ENCODE data around the gene CCDC187. TPM values are rescaled to one million over a fixed set of nuclear protein-coding genes. Genes with fewer than 3 reads are reported as not detected.

The CCDC187 gene
- total and polyA plus RNA-seq, 3 donors from 2014 or later, result 13.8 to 61.5 (median 33.4) TPM

DNA sequence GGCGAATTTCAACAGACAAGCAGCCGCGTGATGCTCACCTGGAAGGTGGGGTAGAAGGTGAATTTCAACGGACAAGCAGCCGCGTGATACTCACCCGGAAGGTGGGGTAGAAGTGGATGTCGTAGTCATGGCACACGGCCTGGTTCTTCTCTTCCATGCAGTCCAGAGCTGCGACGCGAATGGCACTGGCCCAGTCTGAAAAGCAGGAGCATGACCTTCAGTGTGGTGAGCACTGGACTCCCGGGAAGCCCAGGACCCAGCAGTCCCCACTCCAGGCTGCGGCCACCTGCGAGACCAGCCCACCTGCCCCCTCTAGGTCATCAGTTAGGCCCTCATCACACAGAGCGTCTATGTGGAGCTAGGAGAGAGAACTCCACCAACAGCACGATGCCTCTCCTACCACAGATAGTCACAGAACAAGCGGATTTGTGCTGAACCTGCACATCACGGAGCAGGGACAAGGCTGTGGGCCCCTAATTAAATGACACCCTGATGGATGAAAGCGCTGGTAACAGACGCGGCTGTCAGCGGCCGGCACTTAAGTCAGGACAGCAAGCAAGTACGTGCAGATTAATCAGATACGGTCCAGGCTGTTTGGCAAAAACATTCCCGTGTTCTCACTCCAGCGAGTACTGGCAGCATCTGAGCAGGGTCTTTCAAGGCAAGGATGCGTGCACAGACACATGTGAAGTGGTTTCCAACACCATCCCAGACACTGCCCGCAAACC is 77.0 kb downstream of the CCDC187 start:
- intact Hi-C loops (cut with DNase I; ENCODE audit: low total_unique reads), result no loop called here
- H3K27me3 ChIP-seq, result no peaks in the 10 kb centered on the region
- no peak for DNase-seq
- no peak overlapping the region for H3K27ac ChIP-seq
- TF ChIP-seq POLR2A (IDR thresholded peaks at IDR 0.05), result no peak
- TF ChIP-seq, protein P1, sequence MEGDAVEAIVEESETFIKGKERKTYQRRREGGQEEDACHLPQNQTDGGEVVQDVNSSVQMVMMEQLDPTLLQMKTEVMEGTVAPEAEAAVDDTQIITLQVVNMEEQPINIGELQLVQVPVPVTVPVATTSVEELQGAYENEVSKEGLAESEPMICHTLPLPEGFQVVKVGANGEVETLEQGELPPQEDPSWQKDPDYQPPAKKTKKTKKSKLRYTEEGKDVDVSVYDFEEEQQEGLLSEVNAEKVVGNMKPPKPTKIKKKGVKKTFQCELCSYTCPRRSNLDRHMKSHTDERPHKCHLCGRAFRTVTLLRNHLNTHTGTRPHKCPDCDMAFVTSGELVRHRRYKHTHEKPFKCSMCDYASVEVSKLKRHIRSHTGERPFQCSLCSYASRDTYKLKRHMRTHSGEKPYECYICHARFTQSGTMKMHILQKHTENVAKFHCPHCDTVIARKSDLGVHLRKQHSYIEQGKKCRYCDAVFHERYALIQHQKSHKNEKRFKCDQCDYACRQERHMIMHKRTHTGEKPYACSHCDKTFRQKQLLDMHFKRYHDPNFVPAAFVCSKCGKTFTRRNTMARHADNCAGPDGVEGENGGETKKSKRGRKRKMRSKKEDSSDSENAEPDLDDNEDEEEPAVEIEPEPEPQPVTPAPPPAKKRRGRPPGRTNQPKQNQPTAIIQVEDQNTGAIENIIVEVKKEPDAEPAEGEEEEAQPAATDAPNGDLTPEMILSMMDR (IDR thresholded peaks at IDR 0.05), result no peak
- H3K4me1 ChIP-seq, result no peaks in the 10 kb centered on the region
- no peaks in the 10 kb centered on the region for H3K9me3 ChIP-seq
- WGBS, 2 donors, result 90 to 93% methylated on average over 23 to 30 of the region's 30 CpGs
- H3K4me3 ChIP-seq, result no peak overlapping the region
- no peaks in the 10 kb centered on the region for H3K36me3 ChIP-seq (ENCODE audit: low read depth, missing control alignments)

DNA sequence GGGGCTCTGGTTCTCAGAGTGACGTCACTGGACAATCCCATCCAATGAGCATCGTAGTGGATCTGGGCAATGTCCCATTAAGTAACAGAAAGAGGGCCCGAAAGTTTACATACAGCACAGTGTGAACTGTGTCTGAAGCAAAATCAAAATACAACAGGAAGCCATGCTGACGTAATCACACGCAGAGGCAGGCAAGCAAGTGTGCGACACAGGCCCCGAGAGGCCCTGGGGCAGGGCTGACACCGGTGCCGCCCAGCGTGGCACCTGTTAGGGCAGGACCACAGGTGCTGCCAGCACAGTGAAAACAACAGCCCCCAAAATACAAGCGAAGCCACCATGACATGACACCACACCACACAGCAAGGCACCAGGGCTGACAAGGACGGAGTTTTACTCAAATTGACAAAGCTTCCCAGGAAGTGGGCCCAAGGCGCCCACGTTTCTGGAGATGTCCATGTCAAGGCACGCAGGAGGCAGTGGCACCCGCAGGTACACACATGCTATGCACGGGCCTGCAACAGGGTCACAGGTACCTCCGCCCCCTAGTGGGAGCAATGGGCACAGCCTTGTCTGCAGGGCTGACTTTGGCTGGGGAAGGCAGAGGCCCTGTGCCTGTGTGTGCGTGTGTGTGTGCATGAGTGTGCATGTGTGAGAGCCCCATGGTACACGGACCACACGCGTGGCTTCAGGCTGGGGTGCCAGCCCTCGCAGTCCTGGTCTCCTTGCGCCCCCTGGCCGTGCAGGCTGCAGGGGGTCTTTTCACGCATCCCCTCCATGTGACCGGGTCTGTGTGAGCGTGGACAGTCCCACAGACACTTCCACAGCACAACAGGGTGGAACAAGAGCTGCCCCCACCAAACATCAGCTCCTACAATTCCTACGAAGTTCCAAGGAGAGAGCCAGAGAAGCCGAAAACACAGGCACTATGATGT is 77.9 kb downstream of the CCDC187 start:
- H3K4me1 ChIP-seq, result no peaks in the 10 kb centered on the region
- peak; percentile 63 for DNase-seq
- 82 to 93% methylated on average over 24 to 28 of the region's 30 CpGs for WGBS, 2 donors
- no peak overlapping the region for H3K27ac ChIP-seq
- no peaks in the 10 kb centered on the region for H3K36me3 ChIP-seq (ENCODE audit: low read depth, missing control alignments)
- no peak overlapping the region for H3K4me3 ChIP-seq
- intact Hi-C loops (cut with DNase I; ENCODE audit: low total_unique reads), result no loop called here
- H3K27me3 ChIP-seq, result no peaks in the 10 kb centered on the region
- no peaks in the 10 kb centered on the region for H3K9me3 ChIP-seq
- TF ChIP-seq, protein P1 (IDR thresholded peaks at IDR 0.05), result peak; percentile 35 to 67 (median 57)
- no peak for TF ChIP-seq POLR2A (IDR thresholded peaks at IDR 0.05)

DNA sequence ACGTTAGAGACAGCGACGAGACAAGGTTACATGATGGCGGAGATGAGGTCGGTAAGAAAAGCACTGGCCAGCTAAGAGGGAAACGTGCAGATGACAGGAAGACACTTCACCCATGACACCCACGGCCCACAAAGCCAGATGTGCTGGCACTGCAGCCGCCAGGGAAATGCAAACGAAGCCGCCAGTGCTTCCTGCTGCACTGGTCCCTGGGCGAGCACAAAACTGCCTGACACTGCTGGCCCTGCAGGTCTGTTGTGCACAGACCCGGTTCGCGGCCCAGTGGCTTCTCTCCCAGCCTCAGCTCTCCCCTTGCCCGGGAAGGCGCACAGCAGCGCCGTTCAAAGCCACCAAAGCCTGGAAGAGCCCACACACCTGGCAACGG is 78.5 kb downstream of the CCDC187 start:
- H3K9me3 ChIP-seq, result no peaks in the 10 kb centered on the region
- TF ChIP-seq, protein P1 (IDR thresholded peaks at IDR 0.05), result no peak
- TF ChIP-seq POLR2A (IDR thresholded peaks at IDR 0.05), result no peak
- no peaks in the 10 kb centered on the region for H3K36me3 ChIP-seq (ENCODE audit: low read depth, missing control alignments)
- H3K27ac ChIP-seq, result no peak overlapping the region
- 87 to 92% methylated on average over 16 to 19 of the region's 19 CpGs for WGBS, 2 donors
- intact Hi-C loops (cut with DNase I; ENCODE audit: low total_unique reads), result no loop called here
- no peaks in the 10 kb centered on the region for H3K27me3 ChIP-seq
- DNase-seq, result no peak
- no peak overlapping the region for H3K4me3 ChIP-seq
- no peaks in the 10 kb centered on the region for H3K4me1 ChIP-seq

DNA sequence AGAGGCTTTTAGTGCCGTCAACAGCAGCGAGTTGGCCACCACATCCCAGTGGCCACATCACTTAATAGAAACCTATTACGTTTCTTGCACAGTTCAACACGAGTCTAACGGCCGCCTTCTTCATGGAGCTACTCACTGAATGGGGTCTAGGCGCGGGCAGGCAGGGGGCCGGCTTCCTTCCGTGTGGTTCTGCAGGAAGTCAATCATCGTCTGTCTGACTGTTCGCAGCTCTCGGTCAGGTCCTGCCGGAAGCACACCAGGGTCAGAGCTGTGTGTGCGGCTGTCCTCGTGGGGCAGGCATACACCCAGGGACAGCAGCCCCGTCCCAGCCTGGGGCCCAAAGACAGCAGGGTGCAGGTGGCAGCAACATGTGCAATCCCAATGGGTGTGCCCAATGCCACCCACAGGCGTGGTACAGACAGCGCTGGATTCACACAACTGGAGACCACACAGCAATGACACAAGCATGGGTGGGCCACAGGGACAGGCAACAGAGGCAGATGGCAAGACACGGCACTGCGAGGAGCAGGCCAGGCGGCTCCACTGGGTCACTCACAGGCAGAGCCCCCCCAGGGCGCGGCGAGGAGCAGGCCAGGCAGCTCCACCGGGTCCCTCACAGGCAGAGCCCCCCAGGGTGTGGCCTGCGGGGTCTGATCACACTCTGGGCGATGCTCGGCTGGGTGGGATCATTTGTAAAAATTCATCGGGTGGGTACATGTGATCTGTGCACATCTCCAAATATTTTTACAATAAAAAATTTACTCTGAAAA is 79.8 kb downstream of the CCDC187 start:
- no peaks in the 10 kb centered on the region for H3K36me3 ChIP-seq (ENCODE audit: low read depth, missing control alignments)
- intact Hi-C loops (cut with DNase I; ENCODE audit: low total_unique reads), result no loop called here
- WGBS, 2 donors, result 94 to 96% methylated on average over 22 to 30 of the region's 30 CpGs

More for the DNA sequence above, 79.8 kb downstream of the CCDC187 start:
- Histone ChIP-seq H3K27me3 (no peaks in the 10 kb centered on the region), H3K27ac (no peak overlapping the region), H3K4me1 (no peaks in the 10 kb centered on the region), H3K4me3 (no peak overlapping the region), H3K9me3 (no peaks in the 10 kb centered on the region)
- no peak for TF ChIP-seq POLR2A (IDR thresholded peaks at IDR 0.05)
- TF ChIP-seq, protein P1 (IDR thresholded peaks at IDR 0.05), result no peak
- DNase-seq, result no peak
